NB4 (cell line): ENCODE results near the gene SH3PXD2B.

Experiments used
- POLR2A ChIP-seq: IDR thresholded peaks from 2 replicates; pipeline ENCODE4 v1.6.1; 2011; ENCODE audit warnings: mild to moderate bottlenecking; ENCODE audit not compliant: insufficient read length; ENCODE audit errors: extremely low read depth
- TF ChIP-seq, protein P1 (sequence below): IDR thresholded peaks from one replicate; pipeline ENCODE4 v1.5.1; 2012; ENCODE audit warnings: low read depth, low read length

DNA sequence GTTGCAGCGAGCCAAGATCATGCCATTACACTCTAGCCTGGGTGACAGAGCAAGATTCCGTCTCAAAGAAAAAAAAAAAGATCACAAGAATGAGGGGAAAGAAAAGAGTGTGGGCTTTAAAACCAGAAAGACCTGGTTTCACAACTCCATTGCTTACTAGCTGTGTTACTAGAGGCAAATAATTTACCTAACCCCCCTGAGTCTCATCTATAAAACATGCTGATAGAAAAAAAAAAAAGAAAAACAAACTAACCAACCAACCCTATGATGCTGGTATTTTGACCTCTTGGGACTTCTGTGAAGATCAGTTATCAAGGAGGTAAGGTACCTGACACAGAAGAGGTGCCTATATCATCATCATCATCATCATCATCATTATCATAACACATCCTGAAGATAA, 110.6 kb downstream of the SH3PXD2B start:
- TF ChIP-seq, protein P1, sequence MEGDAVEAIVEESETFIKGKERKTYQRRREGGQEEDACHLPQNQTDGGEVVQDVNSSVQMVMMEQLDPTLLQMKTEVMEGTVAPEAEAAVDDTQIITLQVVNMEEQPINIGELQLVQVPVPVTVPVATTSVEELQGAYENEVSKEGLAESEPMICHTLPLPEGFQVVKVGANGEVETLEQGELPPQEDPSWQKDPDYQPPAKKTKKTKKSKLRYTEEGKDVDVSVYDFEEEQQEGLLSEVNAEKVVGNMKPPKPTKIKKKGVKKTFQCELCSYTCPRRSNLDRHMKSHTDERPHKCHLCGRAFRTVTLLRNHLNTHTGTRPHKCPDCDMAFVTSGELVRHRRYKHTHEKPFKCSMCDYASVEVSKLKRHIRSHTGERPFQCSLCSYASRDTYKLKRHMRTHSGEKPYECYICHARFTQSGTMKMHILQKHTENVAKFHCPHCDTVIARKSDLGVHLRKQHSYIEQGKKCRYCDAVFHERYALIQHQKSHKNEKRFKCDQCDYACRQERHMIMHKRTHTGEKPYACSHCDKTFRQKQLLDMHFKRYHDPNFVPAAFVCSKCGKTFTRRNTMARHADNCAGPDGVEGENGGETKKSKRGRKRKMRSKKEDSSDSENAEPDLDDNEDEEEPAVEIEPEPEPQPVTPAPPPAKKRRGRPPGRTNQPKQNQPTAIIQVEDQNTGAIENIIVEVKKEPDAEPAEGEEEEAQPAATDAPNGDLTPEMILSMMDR: no peak
- TF ChIP-seq POLR2A: no peak
